ENCODE measurements around the gene SNAI3. TPM values are rescaled to one million over a fixed set of nuclear protein-coding genes. Genes with fewer than 3 reads are reported as not detected.
A peak's percentile ranks its signal among the peaks of the same experiment; 100 is the strongest.

The SNAI3 gene
- total and polyA plus RNA-seq, 9 of the 15 experiments (the other 6 are each of a cell fraction or from before 2014, with no cell fraction given) = 0.04 to 4.1 (median 0.80) TPM; not detected in 1

DNA sequence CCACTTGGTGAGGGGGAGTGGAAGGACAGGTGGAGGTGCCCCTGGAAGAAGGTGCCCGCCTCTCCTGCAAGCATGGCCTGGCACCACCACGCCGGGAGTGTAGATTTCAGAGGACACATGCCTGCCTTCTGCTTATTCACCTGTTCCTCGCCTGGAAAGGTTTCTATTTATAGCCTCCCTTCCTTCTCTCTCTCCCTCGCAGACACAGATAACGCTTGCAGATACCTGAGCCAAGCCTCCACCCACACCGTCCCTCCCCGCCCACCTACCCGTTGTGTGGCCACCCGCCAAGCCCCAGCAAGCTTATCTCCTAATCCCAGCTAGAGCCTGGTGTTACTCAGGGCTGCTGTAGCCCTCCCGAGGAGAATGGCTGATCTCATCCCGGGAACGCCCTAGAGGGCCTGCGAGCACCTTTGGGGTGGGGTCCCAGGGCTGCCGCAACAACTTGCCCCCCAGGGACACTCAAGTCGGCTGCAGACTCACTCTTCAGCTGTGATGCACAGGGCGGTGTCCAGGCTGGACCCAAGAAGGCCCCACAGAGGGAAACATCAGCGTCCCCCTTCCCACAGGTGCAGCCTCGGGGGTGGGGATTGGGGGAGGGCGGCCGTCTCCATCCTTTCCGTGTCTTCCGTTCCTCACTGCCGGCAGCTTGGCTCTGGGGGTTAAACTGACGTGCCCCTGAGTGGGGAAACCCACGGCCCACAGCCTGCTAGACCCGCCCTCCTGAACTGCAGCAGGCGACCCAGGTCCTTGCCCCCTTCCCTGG, 1.9 kb upstream of the SNAI3 start (continued):
- no peak for TF ChIP-seq NR2F6 (CRISPR knock-in tag; IDR thresholded peaks at IDR 0.05)
- no peak for TF ChIP-seq ZNF75A (CRISPR knock-in tag; IDR thresholded peaks at IDR 0.05)
- no peak for TF ChIP-seq PRMT5 (CRISPR knock-in tag; IDR thresholded peaks at IDR 0.05)
- no peak for TF ChIP-seq NR2C1 (IDR thresholded peaks at IDR 0.05)
- TF ChIP-seq NR2C1 (tag; IDR thresholded peaks at IDR 0.05) = no peak; the same call in 1 of the 2 replicates
- no peak for TF ChIP-seq HDAC6 (IDR thresholded peaks at IDR 0.05; ENCODE audit: low read depth, low read length)
- TF ChIP-seq SIRT6 (IDR thresholded peaks at IDR 0.05; ENCODE audit: low read depth, low read length) = no peak
- peak; percentile 56 for TF ChIP-seq SP1 (CRISPR knock-in tag; IDR thresholded peaks at IDR 0.05)
- TF ChIP-seq, protein P1, sequence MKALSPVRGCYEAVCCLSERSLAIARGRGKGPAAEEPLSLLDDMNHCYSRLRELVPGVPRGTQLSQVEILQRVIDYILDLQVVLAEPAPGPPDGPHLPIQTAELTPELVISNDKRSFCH (CRISPR knock-in tag; IDR thresholded peaks at IDR 0.05) = no peak
- TF ChIP-seq, protein P1 (tag; IDR thresholded peaks at IDR 0.05) = peak; percentile 76
- no peak for TF ChIP-seq ESRRB (CRISPR knock-in tag; IDR thresholded peaks at IDR 0.05; ENCODE audit: borderline replicate concordance)
- no peak for TF ChIP-seq MCM3 (IDR thresholded peaks at IDR 0.05)
- no peak for TF ChIP-seq CHD4 (IDR thresholded peaks at IDR 0.05; ENCODE audit: insufficient read depth, insufficient replicate concordance, low read depth, low read length, poor library complexity, severe bottlenecking)
- no peak for TF ChIP-seq ZNF384 (IDR thresholded peaks at IDR 0.05; ENCODE audit: low read depth, low read length)
- 0 out of 4 replicates have a peak, but pooled peaks of 1 of the 2 experiments have one; percentile 34 for TF ChIP-seq SRF (CRISPR knock-in tag; IDR thresholded peaks at IDR 0.05)
- no peak for TF ChIP-seq POLR3A (IDR thresholded peaks at IDR 0.05; ENCODE audit: borderline replicate concordance, extremely low read depth, insufficient read depth, insufficient read length)
- TF ChIP-seq SREBF2 (CRISPR knock-in tag; IDR thresholded peaks at IDR 0.05) = no peak
- TF ChIP-seq PTTG1 (tag; IDR thresholded peaks at IDR 0.05; ENCODE audit: low read depth) = no peak
- no peak for TF ChIP-seq THAP7 (CRISPR knock-in tag; IDR thresholded peaks at IDR 0.05)
- no peak for TF ChIP-seq COPS2 (conservative IDR thresholded peaks at IDR 0.05)
- TF ChIP-seq RUNX1 (IDR thresholded peaks at IDR 0.05; ENCODE audit: low read depth) = peak; percentile 87
- 0 out of 2 replicates have a peak, but pooled peaks have one; percentile 21 for TF ChIP-seq NR2C2 (CRISPR knock-in tag; IDR thresholded peaks at IDR 0.05)
- TF ChIP-seq NR2C2 (tag; IDR thresholded peaks at IDR 0.05) = no peak
- TF ChIP-seq ZNF586 (CRISPR knock-in tag; conservative IDR thresholded peaks at IDR 0.05) = no peak
- TF ChIP-seq ZFP36 (IDR thresholded peaks at IDR 0.05; ENCODE audit: low read depth, low read length, partially characterized antibody) = no peak
- no peak for TF ChIP-seq ZNF253 (CRISPR knock-in tag; conservative IDR thresholded peaks at IDR 0.05)
- TF ChIP-seq IFI16 (CRISPR knock-in tag; IDR thresholded peaks at IDR 0.05) = no peak
- TF ChIP-seq TEAD2 (tag; IDR thresholded peaks at IDR 0.05) = no peak
- TF ChIP-seq HLTF (IDR thresholded peaks at IDR 0.05) = 0 out of 2 replicates have a peak, but pooled peaks have one; percentile 47
- no peak for TF ChIP-seq PHF8 (IDR thresholded peaks at IDR 0.05; ENCODE audit: borderline replicate concordance, low read length)

Data from K562 (cell line).